AG09309 (cell line): Measurements from ENCODE around the gene POU6F2.

ENCODE experiments used
- DNase-seq: peaks from one replicate; pipeline ENCODE4 v3.0.0-alpha.2; 2010; ENCODE audit warnings: low read depth
- H3K4me3 ChIP-seq: 2 replicates; pipeline ENCODE4 v1.5.1; 2011; ENCODE audit warnings: mild to moderate bottlenecking, low read depth, low read length, moderate library complexity; ENCODE audit not compliant: control insufficient read depth
- TF ChIP-seq, protein P1 (sequence below): IDR thresholded peaks from 2 replicates; pipeline ENCODE4 v1.5.1; 2011; ENCODE audit warnings: mild to moderate bottlenecking, low read depth, low read length, inconsistent platforms; ENCODE audit not compliant: insufficient read depth, control insufficient read depth; ENCODE audit errors: missing control alignments

Gene POU6F2

DNA sequence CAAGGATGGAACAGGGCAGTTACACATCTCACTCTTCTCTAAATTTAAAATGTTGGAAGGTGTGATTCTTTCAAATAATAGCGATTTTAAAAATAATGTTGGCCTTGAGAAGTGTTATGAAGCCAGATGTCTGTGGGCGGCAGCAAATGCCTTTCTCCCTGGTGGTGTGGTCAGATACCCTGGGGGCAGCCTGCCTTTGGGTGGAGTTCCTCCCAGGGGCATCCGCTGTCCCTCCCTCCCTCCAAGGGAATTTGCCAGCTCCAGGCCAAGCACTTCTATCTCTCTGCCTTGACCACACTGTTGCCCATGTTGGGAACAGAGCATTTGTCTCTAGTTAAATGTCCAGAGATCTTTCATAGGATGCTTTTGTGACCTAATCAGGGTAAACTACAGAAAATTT is 121.4 kb downstream of the POU6F2 start:
- no peak overlapping the region for H3K4me3 ChIP-seq
- DNase-seq = no peak
- TF ChIP-seq, protein P1, sequence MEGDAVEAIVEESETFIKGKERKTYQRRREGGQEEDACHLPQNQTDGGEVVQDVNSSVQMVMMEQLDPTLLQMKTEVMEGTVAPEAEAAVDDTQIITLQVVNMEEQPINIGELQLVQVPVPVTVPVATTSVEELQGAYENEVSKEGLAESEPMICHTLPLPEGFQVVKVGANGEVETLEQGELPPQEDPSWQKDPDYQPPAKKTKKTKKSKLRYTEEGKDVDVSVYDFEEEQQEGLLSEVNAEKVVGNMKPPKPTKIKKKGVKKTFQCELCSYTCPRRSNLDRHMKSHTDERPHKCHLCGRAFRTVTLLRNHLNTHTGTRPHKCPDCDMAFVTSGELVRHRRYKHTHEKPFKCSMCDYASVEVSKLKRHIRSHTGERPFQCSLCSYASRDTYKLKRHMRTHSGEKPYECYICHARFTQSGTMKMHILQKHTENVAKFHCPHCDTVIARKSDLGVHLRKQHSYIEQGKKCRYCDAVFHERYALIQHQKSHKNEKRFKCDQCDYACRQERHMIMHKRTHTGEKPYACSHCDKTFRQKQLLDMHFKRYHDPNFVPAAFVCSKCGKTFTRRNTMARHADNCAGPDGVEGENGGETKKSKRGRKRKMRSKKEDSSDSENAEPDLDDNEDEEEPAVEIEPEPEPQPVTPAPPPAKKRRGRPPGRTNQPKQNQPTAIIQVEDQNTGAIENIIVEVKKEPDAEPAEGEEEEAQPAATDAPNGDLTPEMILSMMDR = no peak

DNA sequence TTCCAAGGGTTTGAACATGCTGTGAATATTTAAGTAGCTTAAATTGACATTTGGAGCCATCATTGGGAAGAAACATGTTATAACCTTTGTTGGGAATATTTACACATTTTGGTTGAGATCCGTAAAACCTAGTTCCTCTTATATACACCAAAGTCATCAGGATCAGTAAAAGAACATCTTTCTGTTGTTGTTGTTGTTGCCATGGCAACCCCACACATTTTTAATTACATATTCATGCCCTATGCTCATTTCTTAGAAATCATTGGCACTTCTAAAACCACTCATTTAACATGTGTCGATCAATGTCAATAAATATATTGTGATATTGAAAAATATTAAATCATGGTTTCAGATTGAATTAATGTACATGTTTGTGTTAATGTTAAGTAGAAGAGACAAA is 122.6 kb downstream of the POU6F2 start:
- TF ChIP-seq, protein P1 = no peak
- DNase-seq = no peak
- H3K4me3 ChIP-seq = no peak overlapping the region

DNA sequence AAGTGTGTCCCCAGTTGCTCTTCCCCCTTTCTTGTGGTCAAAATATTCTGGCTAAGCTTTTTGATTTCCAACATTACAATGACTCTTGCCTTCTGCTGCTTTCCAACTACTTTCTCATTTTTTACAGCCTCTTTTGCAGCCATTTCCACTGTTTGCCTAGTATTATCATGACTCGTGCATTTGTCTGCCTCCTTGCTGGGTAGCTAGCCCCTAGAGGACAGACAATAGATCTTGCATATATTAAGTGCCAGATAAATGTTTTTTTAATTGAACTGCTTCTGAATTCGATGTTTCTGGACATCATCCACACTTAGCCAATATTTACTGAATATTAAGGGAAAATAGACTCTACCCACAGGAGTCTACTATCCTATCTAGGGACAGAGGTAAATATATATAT is 124.5 kb downstream of the POU6F2 start:
- H3K4me3 ChIP-seq = no peak overlapping the region
- no peak for DNase-seq
- TF ChIP-seq, protein P1 = no peak

DNA sequence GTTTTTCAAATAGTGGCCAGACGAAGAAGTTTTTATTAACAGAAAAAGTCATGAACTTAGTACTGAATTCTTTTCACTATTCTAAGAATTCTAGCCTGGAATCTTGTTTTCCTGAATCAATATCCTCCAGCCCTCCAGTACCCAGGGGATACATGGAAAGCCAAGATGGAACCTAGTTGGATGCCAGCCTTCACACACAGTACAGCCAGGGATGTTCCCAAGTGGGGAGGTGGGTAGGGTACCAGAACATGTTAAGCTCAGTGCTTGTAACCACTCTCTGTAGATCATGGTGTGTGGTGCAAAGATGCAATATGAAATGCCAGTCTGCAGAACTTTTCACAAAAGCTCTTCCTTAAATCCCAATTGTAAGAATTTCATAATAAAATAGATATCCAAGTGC is 128.0 kb downstream of the POU6F2 start:
- TF ChIP-seq, protein P1 = no peak
- no peak for DNase-seq
- H3K4me3 ChIP-seq = no peak overlapping the region

DNA sequence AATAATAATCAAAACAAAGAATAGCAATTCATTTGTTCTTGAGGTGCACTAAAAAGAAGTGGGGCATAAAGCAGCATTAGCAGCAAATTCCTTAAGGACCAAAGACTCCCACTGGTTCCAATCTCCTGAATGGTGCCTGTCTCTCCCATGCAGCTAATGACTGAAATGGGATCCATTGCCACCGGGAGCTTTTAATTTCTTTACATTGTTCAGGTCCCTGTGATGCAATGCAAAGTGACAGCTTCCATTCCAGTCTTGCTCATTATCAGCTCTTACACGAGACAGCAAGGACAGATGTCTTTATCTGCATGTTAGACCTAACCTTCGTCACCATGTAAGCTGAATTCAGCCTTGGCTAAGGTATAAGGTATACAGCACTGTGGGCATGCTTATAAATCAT is 148.1 kb downstream of the POU6F2 start:
- TF ChIP-seq, protein P1 = no peak

DNA sequence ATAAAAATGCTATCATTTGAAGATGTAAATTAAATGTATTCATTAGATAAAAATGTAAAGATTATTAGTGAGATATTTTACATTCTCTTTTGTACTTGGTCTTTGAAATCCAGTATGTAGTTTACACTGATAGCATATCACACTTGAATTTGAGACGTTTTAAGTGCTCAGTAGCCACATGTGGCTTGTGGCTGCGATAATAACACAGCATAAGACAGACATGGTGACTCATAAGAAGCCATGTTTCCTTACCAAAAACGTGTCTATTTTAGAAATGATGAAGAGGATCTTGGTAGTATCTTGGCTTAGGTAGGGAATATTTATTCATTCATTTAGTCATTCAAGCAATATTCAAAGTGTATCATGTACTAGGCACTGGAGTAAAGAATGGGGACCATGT is 149.3 kb downstream of the POU6F2 start:
- DNase-seq = no peak
- no peak overlapping the region for H3K4me3 ChIP-seq
- TF ChIP-seq, protein P1 = no peak

More for the DNA sequence above, 148.1 kb downstream of the POU6F2 start:
- H3K4me3 ChIP-seq = no peak overlapping the region
- no peak for DNase-seq

DNA sequence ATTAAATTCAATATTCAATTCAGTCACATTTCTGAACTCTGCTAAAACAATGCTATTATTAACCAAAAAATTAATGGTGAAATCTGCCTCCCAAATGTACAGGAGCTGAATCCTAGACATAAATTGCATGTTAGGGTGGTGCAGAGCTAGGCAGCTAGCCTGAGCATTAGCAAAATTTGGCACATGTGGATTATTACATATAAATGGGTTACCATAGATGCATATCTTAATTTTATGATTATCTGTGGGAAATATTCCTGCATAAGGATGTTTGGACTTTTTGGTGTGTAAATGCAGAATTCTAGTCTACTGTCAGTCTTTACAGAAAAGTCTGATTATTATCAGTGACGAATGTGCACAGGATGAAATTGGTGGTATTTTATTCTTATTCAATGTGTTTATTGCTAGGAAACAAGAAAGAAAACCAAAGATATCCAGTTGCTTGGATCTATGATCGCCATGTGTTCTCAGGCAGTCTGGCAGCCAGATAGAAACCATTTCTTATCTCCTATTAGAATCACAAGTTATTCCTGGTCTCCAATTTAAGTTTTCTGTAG is 150.7 kb downstream of the POU6F2 start:
- no peak for DNase-seq
- H3K4me3 ChIP-seq = no peak overlapping the region
- TF ChIP-seq, protein P1 = no peak
